HEK293 (cell line): Measurements from ENCODE around the gene PTGR2.

Source experiments
- CTCF ChIA-PET: fragments of 350-600 bp; formaldehyde crosslinking; extraction: SDS; loops from one replicate; lab custom pipeline; 2021; ENCODE audit warnings: antibody characterized with exemption; lab: Yijun Ruan, JAX
- POLR2A ChIA-PET: fragments of 300-600 bp; formaldehyde crosslinking; extraction: SDS; loops from one replicate; lab custom pipeline; 2020; ENCODE audit warnings: antibody characterized with exemption, inconsistent platforms; lab: Yijun Ruan, JAX
- H3K27ac ChIP-seq: fragments of 200-500 bp; sonication (Bioruptor generic); 2 replicates; pipeline ENCODE4 v1.5.1; 2014; ENCODE audit warnings: low read depth, low read length, control low read depth, inconsistent platforms; ENCODE audit errors: extremely low read depth
- H3K36me3 ChIP-seq, 2 experiments: fragments of 200-500 bp in 1 of 2; sonication (Bioruptor generic) in 1 of 2; 1 replicate in 1 of 2; 2 replicates in 1 of 2; pipeline ENCODE4 v1.5.1; 2014 to 2017; ENCODE audit warnings: inconsistent platforms in 2 of 2, low read length in 2 of 2; ENCODE audit not compliant: control insufficient read depth in 2 of 2, insufficient read depth in 1 of 2
- H3K4me1 ChIP-seq: fragments of 200-500 bp; sonication (Bioruptor generic); 2 replicates; pipeline ENCODE4 v1.5.1; 2014; ENCODE audit warnings: mild to moderate bottlenecking, low read length, inconsistent platforms; ENCODE audit not compliant: control insufficient read depth, insufficient read depth
- H3K4me3 ChIP-seq: 2 replicates; pipeline ENCODE4 v1.5.1; 2011; ENCODE audit warnings: low read depth, mild to moderate bottlenecking, control low read depth, low read length, moderate library complexity
- H3K9me3 ChIP-seq: fragments of 200-500 bp; sonication (Bioruptor generic); 2 replicates; pipeline ENCODE4 v1.5.1; 2014; ENCODE audit warnings: low read depth, low read length, inconsistent platforms; ENCODE audit not compliant: control insufficient read depth, insufficient read depth
- BCL11B ChIP-seq: fragments of 450-650 bp; formaldehyde crosslinking; IDR thresholded peaks from 2 replicates; pipeline ENCODE4 v1.5.1; 2016; ENCODE audit warnings: low read depth, missing biosample characterization, missing genetic modification characterization
- GFI1B ChIP-seq: fragments of 450-650 bp; formaldehyde crosslinking; IDR thresholded peaks from 2 replicates; pipeline ENCODE4 v1.5.1; 2016; ENCODE audit warnings: missing biosample characterization, missing genetic modification characterization
- GLIS1 ChIP-seq: fragments of 450-650 bp; formaldehyde crosslinking; IDR thresholded peaks from 2 replicates; pipeline ENCODE4 v1.5.1; 2016; ENCODE audit warnings: missing biosample characterization, missing genetic modification characterization
- OSR2 ChIP-seq: fragments of 450-650 bp; formaldehyde crosslinking; IDR thresholded peaks from 2 replicates; pipeline ENCODE4 v1.5.1; 2016; ENCODE audit warnings: missing biosample characterization, missing genetic modification characterization
- PRDM2 ChIP-seq: fragments of 450-650 bp; formaldehyde crosslinking; IDR thresholded peaks from 2 replicates; pipeline ENCODE4 v1.5.1; 2016; ENCODE audit warnings: missing biosample characterization, missing genetic modification characterization, borderline replicate concordance
- PRDM6 ChIP-seq: fragments of 450-650 bp; formaldehyde crosslinking; IDR thresholded peaks from 2 replicates; pipeline ENCODE4 v1.5.1; 2017; ENCODE audit warnings: missing biosample characterization, missing genetic modification characterization
- SP2 ChIP-seq: fragments of 450-650 bp; formaldehyde crosslinking; IDR thresholded peaks from 2 replicates; pipeline ENCODE4 v1.5.1; 2016; ENCODE audit warnings: missing biosample characterization, missing genetic modification characterization
- SP3 ChIP-seq: fragments of 450-650 bp; formaldehyde crosslinking; IDR thresholded peaks from 2 replicates; pipeline ENCODE4 v1.5.1; 2016; ENCODE audit warnings: missing biosample characterization, missing genetic modification characterization
- ZBTB26 ChIP-seq: fragments of 450-650 bp; formaldehyde crosslinking; optimal IDR thresholded peaks from 2 replicates; pipeline ENCODE3; 2016; ENCODE audit warnings: missing biosample characterization, mild to moderate bottlenecking, missing genetic modification characterization
- ZFP3 ChIP-seq: fragments of 450-650 bp; formaldehyde crosslinking; IDR thresholded peaks from 2 replicates; pipeline ENCODE4 v1.5.1; 2016; ENCODE audit warnings: low read depth, missing biosample characterization, missing genetic modification characterization
- ZNF114 ChIP-seq: fragments of 450-650 bp; formaldehyde crosslinking; IDR thresholded peaks from 2 replicates; pipeline ENCODE4 v1.5.0; 2017; ENCODE audit warnings: missing biosample characterization, missing genetic modification characterization
- ZNF138 ChIP-seq: fragments of 450-650 bp; formaldehyde crosslinking; IDR thresholded peaks from 2 replicates; pipeline ENCODE4 v1.5.1; 2016; ENCODE audit warnings: missing biosample characterization, missing genetic modification characterization, borderline replicate concordance
- ZNF239 ChIP-seq: fragments of 450-650 bp; formaldehyde crosslinking; IDR thresholded peaks from 2 replicates; pipeline ENCODE4 v1.5.1; 2016; ENCODE audit warnings: missing biosample characterization, missing genetic modification characterization
- ZNF513 ChIP-seq: fragments of 450-650 bp; IDR thresholded peaks from 2 replicates; pipeline ENCODE4 v1.5.1; 2018; ENCODE audit warnings: missing biosample characterization, missing genetic modification characterization
- ZNF521 ChIP-seq: fragments of 450-650 bp; formaldehyde crosslinking; IDR thresholded peaks from 2 replicates; pipeline ENCODE4 v1.5.1; 2017; ENCODE audit warnings: missing biosample characterization, mild to moderate bottlenecking, missing genetic modification characterization
- ZNF549 ChIP-seq: fragments of 450-650 bp; IDR thresholded peaks from 2 replicates; pipeline ENCODE4 v1.5.1; 2018; ENCODE audit warnings: missing biosample characterization, missing genetic modification characterization, mild to moderate bottlenecking, inconsistent platforms, moderate library complexity
- ZNF658 ChIP-seq: fragments of 450-650 bp; formaldehyde crosslinking; IDR thresholded peaks from 2 replicates; pipeline ENCODE4; 2016; ENCODE audit warnings: missing biosample characterization, missing genetic modification characterization
- ZNF704 ChIP-seq: fragments of 450-650 bp; formaldehyde crosslinking; IDR thresholded peaks from 2 replicates; pipeline ENCODE4 v1.5.1; 2016; ENCODE audit warnings: missing biosample characterization, missing genetic modification characterization
- ZNF707 ChIP-seq: fragments of 450-650 bp; formaldehyde crosslinking; IDR thresholded peaks from 2 replicates; pipeline ENCODE4 v1.5.1; 2016; ENCODE audit warnings: missing biosample characterization, missing genetic modification characterization
- ZNF785 ChIP-seq: fragments of 450-650 bp; formaldehyde crosslinking; IDR thresholded peaks from 2 replicates; pipeline ENCODE4 v1.5.1; 2016; ENCODE audit warnings: missing biosample characterization, missing genetic modification characterization
- ZSCAN4 ChIP-seq: fragments of 450-650 bp; formaldehyde crosslinking; IDR thresholded peaks from 2 replicates; pipeline ENCODE4 v1.5.1; 2017; ENCODE audit warnings: missing biosample characterization, missing genetic modification characterization

The PTGR2 gene

GRCh38 chr14:73818821-73819220 is 32.8 kb upstream of the PTGR2 start (continued):
- TF ChIP-seq ZNF513 (tag by site-specific recombination) (no peak), BCL11B (tag by site-specific recombination) (no peak), OSR2 (no peak), ZNF707 (no peak), ZNF704 (tag by site-specific recombination) (no peak), SP2 (tag by site-specific recombination) (no peak)

- no peaks in the 10 kb centered on the region for H3K9me3 ChIP-seq
Measured at GRCh38 chr14:73820631-73821030, 31.0 kb upstream of the PTGR2 start.

GRCh38 chr14:73823339-73823885 is 28.2 kb upstream of the PTGR2 start:
- H3K4me3 ChIP-seq = no peak overlapping the region
- TF ChIP-seq ZFP3 (no peak), ZNF521 (tag by site-specific recombination) (no peak), PRDM2 (tag by site-specific recombination) (no peak), ZNF239 (tag by site-specific recombination) (no peak), ZBTB26 (tag by site-specific recombination) (no peak), ZNF138 (no peak), GLIS1 (tag by site-specific recombination) (no peak)

More at GRCh38 chr14:73820631-73821030, 31.0 kb upstream of the PTGR2 start:
- Histone ChIP-seq H3K4me1 (no peaks in the 10 kb centered on the region), H3K27ac (no peak overlapping the region), H3K36me3 (no peaks in the 10 kb centered on the region), H3K4me3 (no peak overlapping the region)
- CTCF ChIA-PET = interaction anchor here (0.7 kb wide), 2 partner anchors 21 to 93 kb away, joined by 3 read pairs; no protein-coding TSS in a partner anchor
- POLR2A ChIA-PET = no interaction called here
- no peak for TF ChIP-seq GFI1B (tag by site-specific recombination)
- TF ChIP-seq ZNF658 (tag by site-specific recombination) = no peak
- no peak for TF ChIP-seq SP3
- no peak for TF ChIP-seq ZNF549
- TF ChIP-seq ZNF785 (tag by site-specific recombination) = no peak
- TF ChIP-seq ZSCAN4 (tag by site-specific recombination) = no peak
- TF ChIP-seq ZNF114 = no peak
- no peak for TF ChIP-seq PRDM6 (tag by site-specific recombination)
- TF ChIP-seq, all 188 proteins: peak for 0

More at GRCh38 chr14:73823339-73823885, 28.2 kb upstream of the PTGR2 start:
- Histone ChIP-seq H3K27ac (no peak overlapping the region), H3K36me3 (no peaks in the 10 kb centered on the region), H3K4me1 (no peaks in the 10 kb centered on the region), H3K9me3 (no peaks in the 10 kb centered on the region)
- POLR2A ChIA-PET = interaction anchor here (1.1 kb wide), 1 partner anchor 38 kb away, joined by 3 read pairs; no protein-coding TSS in a partner anchor
- CTCF ChIA-PET = interaction anchor here (3.9 kb wide), 1 partner anchor 10 kb away, joined by 12 read pairs; no protein-coding TSS in a partner anchor
